Tongue (tissue), 2 donors: ENCODE measurements around the gene NCK2. TPM values are rescaled to one million over a fixed set of nuclear protein-coding genes. Genes with fewer than 3 reads are reported as not detected.
A peak's percentile ranks its signal among the peaks of the same experiment; 100 is the strongest.

Experiments used
- DNase-seq: peaks from one replicate; pipeline ENCODE4 v3.0.0-alpha.2; 2015
- total RNA-seq: library from RNA; depleted of rRNA; stranded (reverse); fragments of >200 nt; gene quantifications from one replicate; pipeline ENCODE4 v1.2.3, GENCODE V29; 2014

NCK2 gene
- total RNA-seq, 1 donor from 2014 or later: 70.8 TPM

DNA sequence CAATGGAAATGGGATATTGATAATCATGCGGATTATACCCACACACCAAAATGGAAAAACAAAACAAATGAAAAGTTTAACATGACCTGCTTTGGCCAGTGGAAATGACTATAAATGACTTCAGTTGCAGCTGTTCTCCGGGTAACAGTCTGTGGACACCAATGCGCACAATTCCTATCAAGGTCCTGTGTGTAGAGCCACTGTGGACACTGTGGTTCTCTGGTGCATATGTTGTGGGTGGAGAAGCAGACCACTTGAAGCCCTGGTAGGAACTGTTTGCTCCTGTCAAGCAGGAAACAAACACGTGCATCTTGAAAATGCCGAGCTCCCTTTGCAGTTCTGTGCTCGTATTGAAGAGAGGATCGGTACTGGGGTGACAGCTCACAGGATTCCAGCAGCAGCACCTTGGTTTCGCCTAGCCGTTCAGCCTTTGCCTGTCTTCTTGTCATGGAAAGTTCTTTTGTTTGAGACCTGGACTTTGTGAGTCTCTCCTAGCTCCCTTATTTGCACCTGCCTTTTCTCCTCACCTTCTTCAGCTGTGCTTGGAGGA, 32.9 kb downstream of the NCK2 start:
- DNase-seq: no peak

DNA sequence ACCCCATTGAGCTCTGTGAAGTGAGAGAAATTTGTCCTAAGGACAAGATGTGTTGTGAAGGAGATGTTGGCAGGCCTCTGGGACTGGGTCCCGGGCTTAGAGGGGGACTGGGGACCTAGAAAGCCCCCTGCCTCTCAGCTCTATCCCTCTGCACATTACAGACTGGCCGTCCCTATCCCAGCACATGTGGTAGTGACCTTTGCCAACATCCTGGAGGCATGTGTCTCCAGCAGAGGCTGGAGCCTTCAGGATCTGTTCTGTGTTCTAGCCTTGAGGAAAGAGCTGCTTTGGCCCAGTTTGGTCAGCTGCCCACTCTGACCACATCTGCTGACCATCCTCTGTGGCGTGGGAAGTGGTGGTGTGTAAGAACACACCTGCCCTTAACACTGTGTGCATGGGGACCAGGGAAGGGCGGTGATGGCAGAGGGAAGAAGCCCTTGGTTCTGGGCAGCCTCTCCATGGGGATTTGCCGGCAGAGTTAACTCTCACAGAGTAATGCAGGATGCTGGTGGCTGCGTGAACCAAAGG, 33.4 kb downstream of the NCK2 start:
- no peak for DNase-seq

DNA sequence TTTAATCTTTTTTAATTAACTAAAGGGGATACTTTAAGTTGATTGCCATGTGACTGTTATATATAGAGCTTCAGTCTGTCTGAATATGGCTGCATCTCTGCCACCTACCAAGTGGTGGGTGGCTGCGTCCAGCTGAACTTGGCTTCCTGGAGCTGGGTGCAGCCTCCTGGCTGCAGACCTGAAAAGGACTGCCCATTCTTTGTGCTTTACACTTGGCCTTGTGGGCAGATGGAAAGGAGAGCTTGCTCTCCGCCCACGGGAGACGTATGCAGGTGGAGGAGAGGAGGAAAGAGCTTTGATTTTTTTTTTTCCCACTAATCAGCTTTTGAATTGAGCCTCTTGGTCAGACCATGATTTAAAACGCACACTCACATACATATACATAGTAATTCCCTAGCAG, 34.7 kb downstream of the NCK2 start:
- DNase-seq: no peak

DNA sequence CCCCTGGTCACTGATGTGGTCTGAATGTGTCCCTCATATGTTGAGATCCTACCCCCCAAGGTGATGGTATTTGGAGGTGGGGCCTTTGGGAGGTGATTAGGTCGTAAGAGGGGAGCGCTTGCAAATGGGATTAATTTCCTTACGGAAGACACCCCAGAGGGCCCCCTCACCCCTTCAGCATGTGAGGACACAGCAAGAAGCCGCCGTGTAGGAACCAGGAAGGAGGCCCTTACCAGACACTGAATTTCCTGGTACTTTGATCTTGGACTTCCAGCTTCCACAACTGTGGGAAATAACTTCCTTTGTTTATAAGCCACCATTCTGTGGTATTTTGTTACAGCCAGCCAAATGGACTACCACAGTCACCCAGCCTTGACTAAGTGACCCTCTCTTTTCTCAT, 35.9 kb downstream of the NCK2 start:
- DNase-seq: no peak

DNA sequence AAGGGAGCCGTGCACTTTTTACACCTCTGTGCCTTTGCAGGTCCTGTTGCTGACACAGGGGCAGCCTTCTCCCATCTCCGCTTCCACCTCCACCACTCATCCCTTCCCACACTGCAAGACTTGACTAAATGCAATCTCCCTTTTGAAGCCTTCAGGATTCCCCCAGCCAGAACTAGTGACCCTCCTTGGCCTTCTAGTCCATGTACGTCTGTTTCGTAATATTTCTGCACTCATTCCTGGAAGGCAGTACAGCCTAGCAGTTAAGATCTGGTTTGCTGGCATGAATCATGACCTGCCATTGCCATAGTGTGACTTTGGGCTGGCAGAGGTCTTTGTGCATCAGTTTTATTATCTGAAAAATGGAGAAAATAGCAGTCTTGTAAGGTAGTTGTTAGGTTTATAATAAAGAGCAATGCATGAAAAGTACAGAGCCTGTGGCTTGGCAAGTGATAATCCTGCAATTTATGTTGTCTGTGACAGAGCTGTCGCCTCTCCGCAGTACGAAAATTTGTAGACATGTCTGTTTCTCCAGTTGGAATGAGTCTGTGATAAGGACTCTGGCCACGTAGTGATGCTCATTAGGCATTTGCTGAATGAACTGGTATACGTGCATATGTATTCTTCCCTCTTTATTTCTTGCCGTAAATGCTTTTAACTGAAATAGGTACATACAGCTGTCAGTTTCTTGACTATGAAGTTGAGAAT, 36.7 kb downstream of the NCK2 start:
- no peak for DNase-seq

DNA sequence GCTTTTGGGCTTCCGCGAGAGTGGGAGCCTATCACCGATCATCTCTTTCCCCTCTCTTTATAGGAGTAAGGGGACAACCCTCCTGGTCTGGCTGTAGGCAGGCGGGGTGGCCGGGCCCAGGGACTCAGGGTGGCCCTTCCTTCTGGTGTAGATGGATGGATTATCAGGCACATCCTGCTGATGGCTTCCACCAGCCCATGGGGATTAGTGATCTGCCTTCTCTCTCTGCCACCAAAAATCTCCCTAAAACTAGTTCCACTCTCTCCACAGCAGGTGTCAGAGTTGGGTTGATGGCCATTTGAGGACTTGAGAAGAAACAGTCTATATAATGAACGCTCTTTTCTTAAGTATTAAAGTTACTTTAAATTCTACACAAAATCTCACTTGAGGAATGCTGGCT, 37.4 kb downstream of the NCK2 start:
- no peak for DNase-seq

DNA sequence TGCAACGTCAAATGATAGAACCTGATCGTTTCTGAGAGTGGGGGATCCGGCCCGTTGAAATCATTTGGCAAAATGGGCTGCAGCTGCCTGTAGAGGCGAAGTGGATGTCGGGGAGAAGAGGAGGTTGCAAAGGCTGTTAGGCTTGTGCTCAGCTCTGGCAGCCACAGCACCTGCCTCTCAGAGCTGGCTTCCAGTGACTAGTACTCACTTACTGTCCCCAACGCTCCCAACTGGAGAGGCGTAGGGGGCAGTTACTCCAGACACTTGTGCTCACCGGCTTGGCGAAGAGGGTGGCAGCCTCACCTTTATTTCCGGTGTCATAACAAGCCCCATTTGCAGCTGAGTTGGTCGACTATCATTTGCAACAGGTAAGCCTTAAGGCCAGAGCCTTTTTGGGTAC, 37.9 kb downstream of the NCK2 start:
- no peak for DNase-seq

DNA sequence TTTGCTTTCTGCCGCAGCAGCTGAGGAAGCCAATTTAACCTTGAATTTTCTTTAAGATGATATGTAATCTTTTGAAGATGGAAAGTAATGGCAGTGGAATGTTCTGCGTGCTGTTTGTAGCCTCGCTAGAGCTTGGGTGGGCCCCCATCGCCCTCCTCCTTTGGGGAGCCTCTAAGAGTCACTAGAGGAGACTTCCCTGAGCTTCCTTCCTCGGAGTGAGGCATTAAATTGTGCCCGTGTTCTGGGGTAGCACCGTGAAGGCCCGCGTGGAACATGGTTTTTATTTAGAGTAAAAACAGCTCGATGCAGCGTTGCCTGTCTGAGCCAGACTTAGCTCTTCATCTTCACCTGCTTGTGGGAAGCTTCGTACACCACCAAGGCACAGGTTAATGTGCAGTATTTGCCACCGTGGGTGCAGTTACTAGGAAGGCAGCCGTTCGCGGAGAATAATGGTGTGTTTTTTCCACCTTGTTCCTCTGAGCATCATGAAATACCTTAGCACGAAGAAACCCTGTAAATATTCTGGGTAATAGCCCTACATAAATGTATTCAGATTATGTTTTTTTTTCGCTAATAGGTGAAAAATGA, 38.5 kb downstream of the NCK2 start:
- no peak for DNase-seq

DNA sequence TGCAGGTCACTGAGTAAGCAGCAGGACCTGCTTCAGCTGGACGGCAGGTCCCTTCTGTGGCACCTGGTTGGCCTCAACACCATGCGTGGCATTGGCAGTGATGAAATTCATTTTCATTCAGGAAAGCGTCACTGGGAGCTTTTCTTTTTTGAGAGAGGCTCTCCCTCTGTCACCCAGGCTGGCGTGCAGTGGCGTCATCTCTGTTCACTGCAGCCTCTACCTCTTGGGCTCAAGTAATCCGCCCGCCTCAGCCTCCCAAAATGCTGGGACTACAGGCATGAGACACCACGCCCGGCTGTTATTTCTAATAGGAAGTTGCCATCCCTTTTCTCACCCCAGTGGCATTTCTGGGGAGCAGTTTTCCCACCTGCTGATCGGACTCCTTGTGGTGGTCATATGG, 39.3 kb downstream of the NCK2 start:
- DNase-seq: no peak

DNA sequence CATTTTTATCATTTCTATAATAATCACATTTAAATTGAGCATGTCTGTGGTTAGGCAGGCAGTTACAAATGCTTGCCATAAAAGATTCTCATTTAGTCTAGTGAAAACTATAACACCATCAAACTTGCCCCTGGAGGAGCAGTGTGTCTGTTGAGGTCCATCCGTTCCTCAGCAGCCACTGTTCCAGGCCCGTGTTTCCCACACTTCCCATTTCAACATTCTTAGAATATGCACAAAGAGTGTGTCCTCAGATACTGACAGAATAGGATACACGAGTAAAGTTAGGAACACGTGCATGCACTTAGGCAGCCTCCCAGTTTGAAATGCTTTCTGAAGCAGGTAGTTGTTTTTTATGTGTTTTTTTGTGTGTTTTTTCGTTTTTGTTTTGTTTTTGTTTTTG, 39.9 kb downstream of the NCK2 start:
- DNase-seq: no peak

DNA sequence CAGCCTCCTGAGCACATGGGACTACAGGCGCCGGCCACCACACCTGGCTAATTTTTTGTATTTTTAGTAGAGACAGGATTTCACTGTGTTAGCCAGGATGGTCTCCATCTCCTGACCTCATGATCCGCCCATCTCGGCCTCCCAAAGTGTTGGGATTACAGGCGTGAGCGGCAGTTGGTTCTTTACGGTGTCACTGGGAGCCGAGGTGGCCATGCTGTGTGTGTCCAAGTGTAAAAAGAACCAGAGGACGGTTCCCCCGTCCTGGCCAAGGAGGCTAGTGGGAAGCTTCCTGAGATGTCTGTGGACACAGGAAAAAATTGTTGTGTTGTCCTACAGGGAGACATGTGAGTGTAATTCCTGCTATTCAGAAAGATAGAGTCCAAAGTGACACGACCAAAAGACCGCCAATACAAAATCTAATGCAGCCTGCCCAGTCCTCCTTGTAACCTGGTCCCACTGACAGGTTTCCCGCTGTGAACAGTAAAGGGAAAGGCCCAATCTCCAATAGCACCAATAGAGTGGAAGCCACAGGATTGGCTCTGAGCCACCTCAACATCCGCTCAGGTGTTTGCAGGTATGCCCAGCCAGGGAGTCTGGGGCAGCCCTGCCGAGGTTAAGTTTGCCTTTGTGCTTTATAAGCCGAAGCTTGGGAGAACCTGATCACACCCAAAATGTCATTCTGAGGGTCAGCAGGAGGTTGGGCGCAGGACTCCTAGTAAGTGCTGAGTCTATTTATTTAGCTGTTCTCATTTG, 40.6 kb downstream of the NCK2 start:
- no peak for DNase-seq

DNA sequence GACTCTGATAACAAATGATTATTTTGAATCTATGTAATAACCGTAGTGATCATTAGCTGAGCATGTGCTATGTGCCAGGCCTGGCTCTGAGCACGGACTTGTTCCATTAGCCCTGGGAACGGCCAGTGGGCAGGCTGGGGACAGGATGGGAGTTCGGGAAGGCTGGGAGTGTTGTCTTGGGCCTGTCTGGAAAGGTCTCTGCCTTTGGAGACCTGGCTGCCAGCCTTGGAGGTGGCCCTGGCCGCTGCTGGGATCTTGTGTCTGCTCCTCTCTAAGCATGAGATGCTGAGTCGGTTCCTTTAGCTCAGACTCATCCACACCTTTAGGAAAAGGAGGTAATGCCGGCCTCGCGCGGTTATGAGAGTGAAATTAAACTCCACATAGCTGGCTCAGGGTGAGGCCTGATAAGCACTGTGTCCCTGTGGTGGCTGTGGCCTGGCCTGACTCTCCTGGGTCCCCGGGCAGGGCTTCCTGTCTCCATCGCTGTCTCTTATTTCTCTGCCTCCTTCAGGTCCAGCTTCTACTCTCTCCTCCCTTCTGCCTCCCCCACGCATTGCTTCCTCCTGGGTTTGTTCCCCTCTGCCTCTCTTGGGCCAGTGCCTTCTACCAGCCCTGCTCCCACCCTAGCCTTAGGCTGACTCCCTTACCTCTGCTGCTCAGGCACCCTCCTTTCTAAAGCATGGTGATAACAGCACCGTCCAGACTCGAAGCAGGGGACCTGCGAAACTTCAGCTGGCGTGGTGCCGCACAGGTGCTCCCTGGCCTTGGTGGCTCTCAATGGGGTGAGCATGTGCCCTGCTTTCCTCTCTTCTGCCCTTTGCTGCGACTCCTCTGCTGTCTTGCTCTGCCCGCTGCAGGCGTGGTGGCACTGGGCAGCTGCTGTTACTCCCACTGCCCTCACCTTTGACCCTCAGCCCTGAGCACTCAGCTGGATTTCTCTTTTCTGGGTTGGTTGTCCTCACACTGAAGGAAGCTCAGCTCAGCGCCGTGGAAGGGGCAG, 41.8 kb downstream of the NCK2 start:
- DNase-seq: no peak

DNA sequence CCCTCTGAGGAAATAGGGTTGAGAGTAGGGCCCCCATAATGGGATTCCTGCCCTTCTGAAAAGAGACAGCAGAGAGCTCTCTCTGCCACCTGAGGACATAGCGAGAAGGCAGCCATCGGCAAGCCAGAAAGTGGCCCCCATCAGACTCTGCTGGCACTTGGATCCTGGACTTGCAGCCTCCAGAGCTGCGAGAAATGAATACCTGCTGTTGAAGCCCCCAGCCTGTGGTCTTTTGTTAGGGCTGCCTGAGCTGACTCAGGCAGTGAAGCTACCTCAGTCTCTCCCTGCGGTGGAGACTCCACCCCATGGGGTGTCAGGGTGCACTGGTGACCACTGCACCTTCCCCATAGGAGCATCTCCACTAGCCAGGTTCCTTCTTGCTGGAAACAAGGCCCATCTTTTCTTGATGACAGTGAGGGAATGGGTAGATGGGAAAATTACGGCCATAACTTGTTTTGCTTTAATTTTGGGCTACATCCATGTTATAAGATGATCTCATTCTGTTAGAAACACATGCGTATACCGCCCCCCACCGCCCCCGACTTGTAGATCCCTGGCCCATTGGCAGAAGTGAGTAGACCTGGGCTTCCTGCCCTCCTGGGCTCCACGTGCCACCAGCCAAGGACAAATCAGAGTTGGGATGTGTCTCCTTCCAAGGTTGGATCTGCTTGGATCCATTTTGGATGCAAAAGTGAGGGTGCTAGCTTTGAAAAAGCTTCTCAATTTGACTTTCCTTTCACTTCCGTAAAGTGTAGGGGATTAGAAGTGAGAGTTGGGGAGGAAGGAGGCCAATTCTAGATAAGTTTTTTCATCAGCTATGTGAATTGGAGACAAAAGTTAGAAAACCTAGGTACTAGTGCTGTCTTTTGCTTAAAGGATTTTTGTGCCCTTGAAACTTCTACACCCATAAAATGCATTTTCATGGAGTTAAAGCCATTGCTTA, 42.9 kb downstream of the NCK2 start:
- DNase-seq: no peak

DNA sequence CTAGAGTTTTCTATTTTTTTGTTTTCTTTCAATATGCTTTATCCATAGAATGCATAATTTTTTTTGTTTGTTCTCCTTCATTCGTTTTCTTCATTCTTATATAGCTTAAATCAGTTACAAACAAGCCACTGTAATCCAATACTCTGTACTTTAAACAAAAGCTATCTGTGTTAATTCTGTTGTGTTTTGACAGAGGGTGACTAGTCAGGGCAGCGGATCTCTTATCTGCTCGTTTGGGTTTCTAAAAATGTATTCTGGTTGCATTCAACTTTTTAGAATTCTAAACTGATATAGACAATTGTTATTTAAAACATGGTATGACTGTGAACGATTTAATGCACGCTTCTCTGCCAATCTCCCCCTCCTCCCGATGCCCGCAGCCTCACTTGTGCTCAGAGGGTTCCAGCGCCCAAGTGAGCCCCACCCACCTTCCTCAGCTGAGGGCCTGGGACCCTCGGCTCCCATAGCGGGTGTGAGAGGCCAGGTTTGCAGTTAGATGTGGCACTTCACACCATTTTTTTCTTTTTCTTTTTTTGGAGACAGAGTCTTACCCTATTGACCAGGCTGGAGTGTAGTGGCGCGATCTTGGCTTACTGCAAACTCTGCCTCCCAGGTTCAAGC, 44.1 kb downstream of the NCK2 start:
- no peak for DNase-seq

DNA sequence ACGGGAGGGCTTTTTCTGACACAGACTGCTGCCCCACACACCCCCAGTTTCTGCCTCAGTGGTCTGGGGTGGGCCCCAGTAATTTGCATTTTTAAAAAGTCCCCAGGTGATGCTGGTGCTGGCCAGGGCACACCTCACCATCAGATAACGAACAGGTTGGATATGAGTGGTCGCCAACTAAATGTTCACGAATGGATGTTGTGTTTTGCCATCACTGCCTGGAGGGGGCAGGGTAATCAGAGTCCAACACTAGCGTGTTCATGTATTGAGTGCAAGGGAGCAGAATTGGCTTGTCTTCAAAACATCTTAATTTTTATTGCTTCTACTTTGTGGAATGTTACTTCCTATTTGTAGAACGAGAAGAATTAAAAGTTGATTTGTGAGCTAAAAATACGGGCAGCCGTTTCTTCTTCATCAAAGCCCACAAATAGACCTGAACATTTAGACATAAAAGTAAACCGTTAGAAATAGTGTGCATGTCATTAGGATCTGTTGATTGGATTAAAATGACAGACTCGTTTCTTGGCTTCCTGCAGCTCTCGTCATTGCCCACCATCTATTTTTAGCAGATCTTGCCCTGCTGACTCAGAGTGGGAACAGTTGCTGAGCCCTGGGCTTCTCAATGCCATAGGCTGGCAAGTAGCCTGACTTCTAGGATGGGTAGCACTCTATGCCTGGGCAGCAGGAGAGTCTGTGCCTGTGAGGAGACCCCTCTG, 45.2 kb downstream of the NCK2 start:
- peak; percentile 65 for DNase-seq

DNA sequence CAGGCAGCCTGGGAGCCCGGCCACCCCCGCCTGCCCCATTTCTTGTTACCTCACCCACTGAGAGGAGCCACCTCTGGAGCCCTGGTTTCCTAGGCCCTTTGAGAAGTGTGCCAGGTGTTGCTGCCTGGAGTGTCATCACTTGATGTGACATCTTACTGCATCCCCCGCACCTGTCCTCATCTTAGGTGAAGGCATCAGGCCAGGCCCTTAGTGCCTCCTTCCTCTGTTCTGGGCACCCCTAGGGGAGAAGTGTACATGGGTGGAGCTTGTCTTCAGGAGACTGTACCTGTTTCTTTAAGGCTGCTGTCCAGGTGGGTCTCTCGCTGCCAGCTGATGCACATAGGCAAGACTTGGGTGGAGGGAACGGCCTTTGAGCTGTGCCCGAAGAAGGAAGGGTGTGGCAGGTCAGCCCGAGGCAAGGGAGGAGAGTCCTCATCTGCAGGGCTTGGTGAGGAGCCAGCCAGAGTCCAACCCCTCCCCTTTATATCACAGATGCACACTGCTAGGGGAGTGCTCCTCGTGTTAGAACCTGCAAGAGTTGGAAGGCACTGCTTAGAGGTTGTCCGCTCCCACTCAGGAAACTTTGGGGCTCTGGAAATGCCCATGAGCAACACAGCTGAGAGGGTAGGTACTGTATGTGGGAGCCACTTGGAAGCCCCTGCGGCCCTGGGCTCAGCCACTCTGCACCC, 45.9 kb downstream of the NCK2 start:
- no peak for DNase-seq

DNA sequence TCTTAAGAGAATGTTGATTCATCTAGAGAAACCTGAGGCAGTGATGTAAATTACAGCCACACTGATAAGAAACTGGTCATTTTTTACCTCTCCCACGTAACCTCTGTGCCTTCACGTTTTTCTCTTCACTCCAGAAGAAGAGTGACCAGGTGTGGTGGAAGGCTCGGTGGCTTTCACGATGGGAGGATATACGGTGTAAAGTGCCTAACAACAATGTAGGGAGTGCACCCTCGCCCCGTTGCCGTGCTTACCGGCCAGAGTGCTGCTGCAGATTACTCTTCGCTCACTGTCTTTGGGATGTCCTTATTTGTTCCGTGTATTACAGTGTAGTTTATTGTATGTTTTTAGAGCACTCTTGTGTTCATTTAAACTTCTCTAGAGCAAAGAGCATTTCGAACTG, 46.5 kb downstream of the NCK2 start:
- no peak for DNase-seq

DNA sequence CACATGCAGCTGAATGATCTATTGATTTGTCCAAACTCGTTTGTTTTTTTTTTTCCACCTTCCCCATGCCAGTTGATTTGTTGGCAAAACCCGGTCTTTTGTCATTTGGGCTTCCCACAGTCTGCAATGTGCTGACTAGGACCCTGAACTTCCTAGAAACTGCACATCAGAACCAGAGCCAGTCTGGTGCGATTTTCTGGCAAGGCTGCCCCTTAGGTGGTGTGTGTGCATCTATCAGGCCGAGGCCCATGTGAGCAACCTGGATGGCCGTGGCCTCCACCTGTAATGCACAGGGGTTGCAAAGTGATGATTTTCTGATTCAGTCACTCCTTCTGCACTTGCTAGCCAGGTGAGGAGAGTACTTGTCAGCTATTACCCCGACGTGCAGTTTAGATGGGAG, 47.8 kb downstream of the NCK2 start:
- no peak for DNase-seq
